SK-N-SH (cell line): ENCODE data around the gene ZFP92. TPM values are rescaled to one million over a fixed set of nuclear protein-coding genes. Genes with fewer than 3 reads are reported as not detected.
"Not testable (repeated sequence)": the region's sequence is repeated elsewhere in the genome, so short reads cannot be mapped to it uniquely, and the experiment has no call there.

Experiments
- CTCF ChIA-PET: fragments of 300-600, 350-600 bp; formaldehyde crosslinking; extraction: SDS; loops from one replicate; lab custom pipeline; 2021; lab: Yijun Ruan, JAX
- POLR2A ChIA-PET: fragments of 350-600 bp; sonication (Branson Sonifier 250); formaldehyde crosslinking; extraction: SDS; loops from one replicate; lab custom pipeline; 2020; ENCODE audit warnings: antibody characterized with exemption, inconsistent platforms; lab: Yijun Ruan, JAX
- DNase-seq: peaks from one replicate; pipeline ENCODE4 v3.0.0; 2012
- H2AFZ ChIP-seq: fragments of 200-600 bp; sonication (generic); 2 replicates; pipeline ENCODE4 v1.8.1; 2016; ENCODE audit warnings: antibody characterized with exemption, mild to moderate bottlenecking, low read depth
- H3F3A ChIP-seq: fragments of 200-600 bp; sonication (generic); replicated peaks from 2 replicates; pipeline ENCODE3; 2016; ENCODE audit warnings: antibody characterized with exemption, mild to moderate bottlenecking; ENCODE audit not compliant: insufficient read depth
- H3K27ac ChIP-seq, 2 experiments: fragments of 200-500 bp in 1 of 2; fragments of 200-600 bp in 1 of 2; sonication (Bioruptor generic) in 1 of 2; sonication (generic), shearing (Covaris generic) in 1 of 2; 2 replicates each; pipeline versions ENCODE4 v1.5.1 to v1.6.1; 2014 to 2016; ENCODE audit warnings: low read depth in 2 of 2, inconsistent platforms in 1 of 2, low read length in 1 of 2, mild to moderate bottlenecking in 1 of 2, mixed read lengths in 1 of 2
- H3K27me3 ChIP-seq: fragments of 200-600 bp; sonication (generic), shearing (Covaris generic); 2 replicates; pipeline ENCODE4 v1.6.1; 2016; ENCODE audit warnings: mixed run types; ENCODE audit not compliant: insufficient read depth
- H3K36me3 ChIP-seq, 2 experiments: fragments of 200-500 bp in 1 of 2; fragments of 200-600 bp in 1 of 2; sonication (Bioruptor generic) in 1 of 2; sonication (generic) in 1 of 2; replicated peaks in 1 of 2; 2 replicates each; pipeline versions ENCODE3 to v1.5.1; 2014 to 2016; ENCODE audit warnings: low read length in 1 of 2, mild to moderate bottlenecking in 1 of 2; ENCODE audit not compliant: insufficient read depth in 2 of 2, control insufficient read depth in 1 of 2
- H3K4me1 ChIP-seq, 2 experiments: fragments of 200-500 bp in 1 of 2; fragments of 200-600 bp in 1 of 2; sonication (Bioruptor generic) in 1 of 2; sonication (generic), shearing (Covaris generic) in 1 of 2; 2 replicates each; pipeline versions ENCODE4 v1.5.1 to v1.6.1; 2014 to 2016; ENCODE audit warnings: low read depth in 1 of 2, low read length in 1 of 2, mixed run types in 1 of 2; ENCODE audit not compliant: insufficient read depth in 2 of 2, control insufficient read depth in 1 of 2
- H3K4me2 ChIP-seq: fragments of 200-600 bp; sonication (generic), shearing (Covaris generic); 2 replicates; pipeline ENCODE4 v1.6.1; 2017; ENCODE audit warnings: mixed run types
- H3K4me3 ChIP-seq, 2 experiments: fragments of 200-500 bp in 1 of 2; fragments of 200-600 bp in 1 of 2; sonication (Bioruptor generic) in 1 of 2; sonication (generic), shearing (Covaris generic) in 1 of 2; 2 replicates each; pipeline versions ENCODE4 v1.5.1 to v1.8.1; 2014 to 2016; ENCODE audit warnings: low read depth in 2 of 2, inconsistent platforms in 1 of 2, low read length in 1 of 2, mild to moderate bottlenecking in 1 of 2, mixed read lengths in 1 of 2, moderate library complexity in 1 of 2
- H3K79me2 ChIP-seq: fragments of 200-600 bp; sonication (generic); 2 replicates; pipeline ENCODE4 v1.8.1; 2017; ENCODE audit warnings: mild to moderate bottlenecking; ENCODE audit not compliant: insufficient read depth
- H3K9ac ChIP-seq: fragments of 200-600 bp; sonication (generic); 2 replicates; pipeline ENCODE4 v1.6.1; 2017; ENCODE audit warnings: mixed run types
- H3K9me2 ChIP-seq: fragments of 200-600 bp; sonication (generic); 2 replicates; pipeline ENCODE4 v1.6.1; 2017; ENCODE audit warnings: mixed run types
- H3K9me3 ChIP-seq: fragments of 200-600 bp; sonication (generic); 2 replicates; pipeline ENCODE4 v1.6.1; 2017; ENCODE audit warnings: mixed run types, mild to moderate bottlenecking, moderate library complexity
- H4K20me1 ChIP-seq: fragments of 200-600 bp; sonication (generic); 2 replicates; pipeline ENCODE4 v1.6.1; 2017; ENCODE audit warnings: mild to moderate bottlenecking, mixed run types; ENCODE audit not compliant: insufficient read depth
- CHD2 ChIP-seq: fragments of 150-350 bp; IDR thresholded peaks from 2 replicates; pipeline ENCODE4 v1.6.1; 2018; ENCODE audit warnings: low read length; ENCODE audit not compliant: partially characterized antibody
- CTCF ChIP-seq: fragments of 200-600 bp; sonication (generic); IDR thresholded peaks from 2 replicates; pipeline ENCODE4 v1.6.1; 2017; ENCODE audit warnings: antibody characterized with exemption, mild to moderate bottlenecking, moderate library complexity
- ELF1 ChIP-seq: IDR thresholded peaks from 2 replicates; pipeline ENCODE4 v1.4.0; 2012
- EP300 ChIP-seq, 2 experiments: IDR thresholded peaks; 2 replicates each; pipeline versions ENCODE4 v1.4.0 to v1.6.1; 2012; ENCODE audit warnings: borderline replicate concordance in 1 of 2, low read depth in 1 of 2, low read length in 1 of 2
- EZH2phosphoT487 ChIP-seq: fragments of 200-600 bp; sonication (generic); IDR thresholded peaks from 2 replicates; pipeline ENCODE4 v1.6.1; 2017; ENCODE audit warnings: low read depth, mixed run types, mild to moderate bottlenecking, antibody characterized with exemption, moderate library complexity, borderline replicate concordance
- FOSL2 ChIP-seq: IDR thresholded peaks from 2 replicates; pipeline ENCODE4 v1.4.0; 2012; ENCODE audit warnings: low read depth, mild to moderate bottlenecking, moderate library complexity, borderline replicate concordance
- GABPA ChIP-seq: IDR thresholded peaks from 2 replicates; pipeline ENCODE4 v1.4.0; 2012; ENCODE audit warnings: low read depth, mild to moderate bottlenecking
- IRF3 ChIP-seq: fragments of 150-350 bp; IDR thresholded peaks from 2 replicates; pipeline ENCODE4 v1.6.1; 2016; ENCODE audit warnings: mild to moderate bottlenecking, low read depth, low read length
- MAX ChIP-seq: IDR thresholded peaks from 2 replicates; pipeline ENCODE4 v1.4.0; 2012; ENCODE audit warnings: low read depth
- MXI1 ChIP-seq: IDR thresholded peaks from 2 replicates; pipeline ENCODE4 v1.6.1; 2012; ENCODE audit warnings: mild to moderate bottlenecking, low read depth, low read length, improper control_type of control experiment
- PBX3 ChIP-seq: IDR thresholded peaks from 2 replicates; pipeline ENCODE4; 2012
- POLR2AphosphoS5 ChIP-seq: IDR thresholded peaks from 2 replicates; pipeline ENCODE4 v1.6.1; 2012; ENCODE audit warnings: low read depth, low read length
- RCOR1 ChIP-seq: fragments of 150-350 bp; IDR thresholded peaks from 2 replicates; pipeline ENCODE4 v1.6.1; 2017; ENCODE audit warnings: antibody characterized with exemption, low read length
- REST ChIP-seq: IDR thresholded peaks from 2 replicates; pipeline ENCODE4 v1.6.1; 2012; ENCODE audit warnings: mild to moderate bottlenecking, low read depth, low read length, moderate library complexity
- TAF1 ChIP-seq: IDR thresholded peaks from 2 replicates; pipeline ENCODE4 v1.6.1; 2012; ENCODE audit warnings: low read depth, mild to moderate bottlenecking, low read length, moderate library complexity, borderline replicate concordance
- USF1 ChIP-seq: IDR thresholded peaks from 2 replicates; pipeline ENCODE4 v1.4.0; 2012; ENCODE audit warnings: low read depth, borderline replicate concordance
- USF2 ChIP-seq: fragments of 150-350 bp; IDR thresholded peaks from 2 replicates; pipeline ENCODE4 v1.6.1; 2017; ENCODE audit warnings: antibody characterized with exemption, low read length, low read depth, borderline replicate concordance
- WGBS: methylation state at CpG from one replicate; pipeline ENCODE4 v1.1.6; 2017; ENCODE audit warnings: low lambda C conversion rate; 5-methylcytosine and 5-hydroxymethylcytosine counted together
- polyA plus RNA-seq, 3 experiments: library from polyadenylated mRNA; depleted of rRNA; stranded (reverse); fragments of >200 nt; gene quantifications; 2 replicates each; pipeline ENCODE4 v1.2.3, GENCODE V29; 2012

ZFP92 gene
- polyA plus RNA-seq, 1 of the 3 experiments (the other 2 are of a cell fraction), result 0.28 TPM

- Histone ChIP-seq H3K27me3 (peaks cover 23% of the 10 kb centered on the region; the same call in 1 of the 2 replicates), H3K36me3 (no peaks in the 10 kb centered on the region), H3K4me2 (no peak overlapping the region), H3F3A (peaks cover 3% of the 10 kb centered on the region), H4K20me1 (no peaks in the 10 kb centered on the region), H3K4me1 (peaks cover 0 to 3% of the 10 kb centered on the region in 2 experiments; a peak in 1 of 4 replicates), H3K9me3 (no peaks in the 10 kb centered on the region), H2AFZ (no peak overlapping the region), H3K27ac (no peak overlapping the region), H3K79me2 (no peaks in the 10 kb centered on the region), H3K9ac (no peak overlapping the region), H3K9me2 (no peaks in the 10 kb centered on the region), H3K4me3 (no peak overlapping the region)
- DNase-seq, result no peak
- WGBS, result 34% methylated on average over 6 of the region's 6 CpGs
- ChIA-PET POLR2A (no interaction called here), CTCF (interaction anchor here (1.1 kb wide), 1 partner anchor 62 kb away, joined by 3 read pairs; the partner anchor contains the start of gene TREX2)
- TF ChIP-seq GABPA (no peak), ELF1 (no peak), CHD2 (no peak), RCOR1 (no peak), TAF1 (no peak), FOSL2 (no peak), CTCF (no peak), USF1 (no peak), USF2 (no peak), MAX (no peak), PBX3 (no peak), REST (no peak), EP300 (IDR thresholded peaks at IDR 0.05; ENCODE audit: borderline replicate concordance in 1 of 2, low read depth in 1 of 2, low read length in 1 of 2) (no peak), MXI1 (no peak), IRF3 (no peak), EZH2phosphoT487 (no peak), POLR2AphosphoS5 (no peak)
These were observed 26.9 kb upstream of the ZFP92 start for GRCh38 chrX:153384390-153384789.

GRCh38 chrX:153384973-153385372, 26.3 kb upstream of the ZFP92 start:
- H3K27me3 ChIP-seq, result peaks cover 23% of the 10 kb centered on the region; the same call in 1 of the 2 replicates
- H3K4me1 ChIP-seq, H3K4me2 ChIP-seq, H3K79me2 ChIP-seq, H3K4me3 ChIP-seq, DNase-seq, H3K9me2 ChIP-seq, H3K9me3 ChIP-seq, H2AFZ ChIP-seq, H3K36me3 ChIP-seq, H4K20me1 ChIP-seq, H3K9ac ChIP-seq, POLR2A ChIA-PET, H3K27ac ChIP-seq, H3F3A ChIP-seq: not testable (repeated sequence)
- CTCF ChIA-PET, result interaction anchor here (1.1 kb wide), 1 partner anchor 61 kb away, joined by 3 read pairs; the partner anchor contains the start of gene TREX2
- WGBS, result 7% methylated on average over 2 of the region's 2 CpGs
